Activated naive CD4-positive, alpha-beta T cell treated with anti-CD3 and anti-CD28 coated beads, Interleukin-2, amount 50 U/mL, for 24 hours (primary cell): Measurements from ENCODE around the gene ATP5MC3.
A peak's percentile ranks its signal among the peaks of the same experiment; 100 is the strongest.
"Not testable (repeated sequence)": the region's sequence is repeated elsewhere in the genome, so short reads cannot be mapped to it uniquely, and the experiment has no call there.

ENCODE experiments used
- H3K27ac Mint-ChIP-seq: one replicate; pipeline ENCODE4 v1.8.0; 2021; ENCODE audit warnings: mild to moderate bottlenecking, mixed read lengths
- H3K27me3 Mint-ChIP-seq: one replicate; pipeline ENCODE4 v1.8.0; 2021; ENCODE audit warnings: mixed read lengths
- H3K36me3 Mint-ChIP-seq: one replicate; pipeline ENCODE4 v1.8.0; 2021; ENCODE audit warnings: mixed read lengths
- H3K4me1 Mint-ChIP-seq: one replicate; pipeline ENCODE4 v1.8.0; 2021; ENCODE audit warnings: mixed read lengths
- H3K4me3 Mint-ChIP-seq: one replicate; pipeline ENCODE4 v1.8.0; 2021; ENCODE audit warnings: mild to moderate bottlenecking, mixed read lengths
- H3K9me3 Mint-ChIP-seq: one replicate; pipeline ENCODE4 v1.8.0; 2021; ENCODE audit warnings: mixed read lengths

Gene ATP5MC3

GRCh38 chr2:175181104-175181876 lies at the start of gene ATP5MC3:
Gene ATP5MC3, minus strand, starts transcription at chr2:175181710. Its CDS starts 317 bp downstream, at chr2:175181393.
- H3K27ac Mint-ChIP-seq, result peak within 1 kb of the TSS; percentile 99
- H3K36me3 Mint-ChIP-seq, result peaks cover 14% of the 10 kb centered on the region
- H3K27me3 Mint-ChIP-seq, result no peaks in the 10 kb centered on the region
- H3K4me1 Mint-ChIP-seq, result peaks cover 27% of the 10 kb centered on the region
- peak within 1 kb of the TSS; percentile 92 for H3K4me3 Mint-ChIP-seq
- peaks cover 6% of the 10 kb centered on the region for H3K9me3 Mint-ChIP-seq

GRCh38 chr2:175228601-175229000 lies 47.1 kb upstream of the ATP5MC3 start:
- not testable (repeated sequence) for H3K4me1 Mint-ChIP-seq, H3K27ac Mint-ChIP-seq, H3K36me3 Mint-ChIP-seq, H3K4me3 Mint-ChIP-seq, H3K27me3 Mint-ChIP-seq, H3K9me3 Mint-ChIP-seq

DNA sequence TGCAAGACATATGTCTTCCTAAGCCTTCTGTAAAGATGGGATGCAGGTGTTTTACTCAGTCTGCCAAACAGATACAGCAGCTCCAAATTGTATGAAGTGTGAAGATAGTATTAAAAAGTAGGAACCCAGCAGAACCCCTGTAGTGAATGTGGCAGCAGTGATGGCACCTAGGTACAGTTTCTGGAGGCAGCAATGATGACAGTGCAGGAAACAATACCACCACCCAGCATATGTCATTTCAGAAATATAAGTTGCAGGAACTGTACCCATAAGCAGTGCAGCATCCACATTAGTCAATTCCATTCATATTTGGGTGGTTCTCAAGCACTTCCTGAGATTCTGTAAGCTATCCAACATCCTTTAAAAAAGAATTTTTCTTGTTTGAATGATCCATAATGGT lies 46.7 kb upstream of the ATP5MC3 start:
- no peaks in the 10 kb centered on the region for H3K9me3 Mint-ChIP-seq
- H3K4me1 Mint-ChIP-seq, result no peaks in the 10 kb centered on the region
- H3K4me3 Mint-ChIP-seq, result no peak overlapping the region
- no peaks in the 10 kb centered on the region for H3K36me3 Mint-ChIP-seq
- H3K27me3 Mint-ChIP-seq, result peaks cover 12% of the 10 kb centered on the region
- no peak overlapping the region for H3K27ac Mint-ChIP-seq

- no peaks in the 10 kb centered on the region for H3K36me3 Mint-ChIP-seq
Measured at GRCh38 chr2:175227393-175227792, 45.9 kb upstream of the ATP5MC3 start.

GRCh38 chr2:175220075-175220474 lies 38.6 kb upstream of the ATP5MC3 start:
- no peaks in the 10 kb centered on the region for H3K4me1 Mint-ChIP-seq
- H3K27ac Mint-ChIP-seq, result no peak overlapping the region
- peaks cover 21% of the 10 kb centered on the region for H3K27me3 Mint-ChIP-seq

More at GRCh38 chr2:175227393-175227792, 45.9 kb upstream of the ATP5MC3 start:
- Mint-ChIP-seq H3K4me3 (no peak overlapping the region), H3K4me1 (no peaks in the 10 kb centered on the region), H3K27ac (no peak overlapping the region), H3K9me3 (no peaks in the 10 kb centered on the region), H3K27me3 (peaks cover 15% of the 10 kb centered on the region)

DNA sequence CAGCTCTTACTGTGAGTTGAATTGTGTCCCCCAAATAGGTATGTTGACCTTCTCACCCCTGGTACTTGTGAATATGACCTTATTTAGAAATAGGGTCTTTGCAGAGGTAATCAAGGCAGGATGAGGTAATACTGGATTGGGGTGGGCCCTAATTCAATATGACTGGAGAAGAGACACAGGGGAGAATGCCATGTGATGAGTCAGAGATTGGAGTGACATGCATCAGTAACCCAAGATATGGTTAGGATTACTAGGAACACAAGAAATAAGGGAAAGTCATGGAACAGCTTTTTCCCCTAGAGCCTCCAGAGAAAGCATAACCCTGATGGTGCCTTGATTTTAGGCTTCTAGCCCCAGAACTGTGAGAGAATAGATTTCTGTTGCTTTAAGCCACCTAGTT lies 37.0 kb upstream of the ATP5MC3 start:
- Mint-ChIP-seq H3K27me3 (peaks cover 21% of the 10 kb centered on the region), H3K36me3 (no peaks in the 10 kb centered on the region), H3K27ac (no peak overlapping the region), H3K4me1 (no peaks in the 10 kb centered on the region), H3K9me3 (no peaks in the 10 kb centered on the region), H3K4me3 (no peak overlapping the region)

More at GRCh38 chr2:175220075-175220474, 38.6 kb upstream of the ATP5MC3 start:
- H3K4me3 Mint-ChIP-seq, result no peak overlapping the region
- no peaks in the 10 kb centered on the region for H3K9me3 Mint-ChIP-seq
- no peaks in the 10 kb centered on the region for H3K36me3 Mint-ChIP-seq

GRCh38 chr2:175207741-175208438 lies 26.4 kb upstream of the ATP5MC3 start:
- peaks cover 6% of the 10 kb centered on the region for H3K27me3 Mint-ChIP-seq
- no peak overlapping the region for H3K4me3 Mint-ChIP-seq
- no peak overlapping the region for H3K27ac Mint-ChIP-seq
- peaks cover 5% of the 10 kb centered on the region for H3K4me1 Mint-ChIP-seq
- H3K36me3 Mint-ChIP-seq, result no peaks in the 10 kb centered on the region
- no peaks in the 10 kb centered on the region for H3K9me3 Mint-ChIP-seq

GRCh38 chr2:175206866-175207265 lies 25.4 kb upstream of the ATP5MC3 start:
- peaks cover 6% of the 10 kb centered on the region for H3K27me3 Mint-ChIP-seq
- H3K4me1 Mint-ChIP-seq, result peaks cover 5% of the 10 kb centered on the region
- H3K9me3 Mint-ChIP-seq, result no peaks in the 10 kb centered on the region
- no peak overlapping the region for H3K4me3 Mint-ChIP-seq
- no peaks in the 10 kb centered on the region for H3K36me3 Mint-ChIP-seq
- H3K27ac Mint-ChIP-seq, result no peak overlapping the region

- Mint-ChIP-seq H3K27me3 (no peaks in the 10 kb centered on the region), H3K4me1 (peaks cover 5% of the 10 kb centered on the region), H3K36me3 (no peaks in the 10 kb centered on the region), H3K9me3 (no peaks in the 10 kb centered on the region), H3K4me3 (no peak overlapping the region), H3K27ac (no peak overlapping the region)
Measured at GRCh38 chr2:175205523-175205922, 24.0 kb upstream of the ATP5MC3 start.

DNA sequence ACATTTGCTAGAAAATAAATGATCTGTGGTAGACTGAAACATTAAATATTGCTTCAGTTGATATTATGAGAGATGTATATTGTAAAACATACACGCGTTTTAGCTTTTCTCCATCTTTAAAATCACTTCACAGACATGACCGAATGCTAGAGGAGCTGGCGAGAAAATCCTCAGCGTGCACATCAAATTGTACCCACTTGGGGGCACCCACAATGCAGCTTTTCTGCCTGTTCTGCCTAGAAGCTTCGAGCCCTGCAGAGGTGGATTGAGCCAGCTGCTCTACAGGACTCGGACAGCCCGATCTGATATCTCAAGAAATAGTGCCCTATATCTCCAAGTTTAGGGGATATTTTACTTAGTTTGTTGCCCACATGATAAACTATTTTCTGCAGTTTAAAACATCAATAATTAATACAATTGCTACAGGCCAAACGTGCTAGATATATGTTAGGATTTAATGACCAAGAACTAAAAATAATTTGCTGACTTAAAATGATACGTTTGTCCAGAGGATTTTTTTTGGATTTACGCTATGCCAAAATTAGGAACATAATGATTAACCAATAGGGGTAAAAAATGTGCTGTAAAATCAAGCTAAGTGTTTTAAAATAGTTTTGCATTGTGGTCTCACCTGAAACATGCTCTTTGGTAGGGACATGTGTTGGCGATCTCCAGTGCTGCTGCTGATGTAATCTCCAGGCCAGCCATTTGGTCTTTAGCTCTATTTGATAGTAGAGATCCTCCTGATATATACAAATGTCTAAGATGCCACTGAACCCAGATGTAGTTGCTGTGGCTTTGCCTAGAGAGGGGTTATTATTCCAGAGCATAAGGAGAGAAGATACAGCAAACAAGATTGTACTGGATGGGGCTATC lies 22.3 kb upstream of the ATP5MC3 start:
- H3K4me3 Mint-ChIP-seq, result no peak overlapping the region

DNA sequence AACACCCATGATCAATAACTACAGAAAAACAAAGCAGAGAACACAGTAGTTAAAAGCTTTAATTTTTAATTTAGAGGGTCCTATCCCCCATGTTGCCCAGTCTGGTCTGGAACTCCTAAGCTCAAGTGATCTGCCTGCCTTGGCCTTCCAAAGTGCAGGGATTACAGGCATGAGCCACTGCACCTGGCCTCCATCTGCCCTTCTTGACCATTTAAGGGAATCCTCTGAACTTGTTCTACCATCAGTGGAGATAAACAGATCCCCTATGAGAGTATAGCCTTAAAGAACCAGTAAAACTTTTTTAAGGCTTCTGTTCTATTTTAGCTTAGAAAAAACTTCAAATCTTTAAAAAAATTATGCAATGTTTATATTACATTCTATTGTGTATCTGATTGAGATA lies 13.5 kb upstream of the ATP5MC3 start:
- Mint-ChIP-seq H3K27me3 (peaks cover 19% of the 10 kb centered on the region), H3K27ac (no peak overlapping the region), H3K36me3 (no peaks in the 10 kb centered on the region), H3K9me3 (no peaks in the 10 kb centered on the region), H3K4me3 (no peak overlapping the region), H3K4me1 (no peaks in the 10 kb centered on the region)

More for the DNA sequence above, 22.3 kb upstream of the ATP5MC3 start:
- Mint-ChIP-seq H3K4me1 (peaks cover 5% of the 10 kb centered on the region), H3K9me3 (no peaks in the 10 kb centered on the region), H3K27ac (no peak overlapping the region), H3K36me3 (no peaks in the 10 kb centered on the region), H3K27me3 (peaks cover 2% of the 10 kb centered on the region)

DNA sequence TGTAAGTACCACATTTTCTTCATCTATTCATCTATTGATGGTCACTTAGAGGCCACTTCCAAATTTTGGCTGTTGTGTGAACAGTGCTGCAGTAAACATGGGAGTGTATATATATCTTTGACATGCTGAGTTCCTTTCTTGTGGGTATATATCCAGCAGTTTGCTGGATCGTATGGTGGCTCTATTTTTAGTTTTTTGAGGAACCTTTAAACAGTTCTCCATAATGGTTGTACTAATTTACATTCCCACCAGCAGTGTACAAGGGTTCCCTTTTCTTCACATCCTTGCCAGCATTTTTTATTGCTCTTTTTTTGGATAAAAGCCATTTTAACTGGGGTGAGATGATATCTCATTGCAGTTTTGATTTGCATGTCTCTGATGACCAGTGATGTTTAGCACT lies 7.3 kb upstream of the ATP5MC3 start:
- Mint-ChIP-seq H3K27ac (no peak overlapping the region), H3K36me3 (peaks cover 1% of the 10 kb centered on the region), H3K4me1 (no peaks in the 10 kb centered on the region), H3K27me3 (peaks cover 11% of the 10 kb centered on the region), H3K4me3 (no peak overlapping the region), H3K9me3 (no peaks in the 10 kb centered on the region)

DNA sequence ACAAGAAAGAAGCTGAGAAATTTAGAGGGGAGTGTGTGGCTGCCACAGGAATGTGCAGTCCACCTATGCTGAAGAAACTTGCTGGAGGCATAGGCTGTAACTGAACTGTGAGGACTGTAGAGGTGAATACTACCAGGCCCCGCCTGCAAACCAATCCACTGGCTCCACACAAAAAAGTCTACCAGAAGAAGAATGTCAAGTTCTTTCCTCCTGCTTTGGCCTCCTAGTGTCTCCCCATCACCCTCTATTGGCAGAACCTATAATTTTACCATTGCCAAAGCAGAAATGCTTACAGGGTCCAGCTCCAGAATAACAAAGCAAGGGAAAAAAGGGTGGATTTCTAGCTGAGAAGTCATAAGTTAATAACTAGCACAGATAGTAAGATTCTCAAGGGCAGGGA lies 5.9 kb upstream of the ATP5MC3 start:
- Mint-ChIP-seq H3K27me3 (peaks cover 8% of the 10 kb centered on the region), H3K4me1 (no peaks in the 10 kb centered on the region), H3K4me3 (no peak overlapping the region), H3K9me3 (no peaks in the 10 kb centered on the region), H3K36me3 (peaks cover 1% of the 10 kb centered on the region), H3K27ac (peak overlapping the region; percentile 38)

DNA sequence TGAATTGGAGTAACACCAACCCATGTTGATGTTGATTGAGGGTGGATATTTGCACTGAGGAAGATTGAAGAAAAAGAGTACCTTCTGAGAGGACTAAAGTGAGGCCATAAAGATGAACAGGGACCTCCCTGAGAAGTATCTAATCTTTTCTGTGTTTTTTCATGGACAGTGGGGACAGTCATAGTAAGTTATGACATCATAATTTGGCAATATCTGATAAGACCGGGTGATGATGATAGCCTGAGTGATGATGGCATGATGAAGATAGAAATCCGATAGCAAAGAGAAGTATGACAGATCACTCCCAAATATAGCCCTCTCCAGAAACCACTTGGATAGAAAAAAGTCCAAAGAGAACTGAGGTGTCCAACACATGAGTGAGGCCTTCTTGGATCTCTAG lies 2.2 kb upstream of the ATP5MC3 start:
- H3K9me3 Mint-ChIP-seq, result peaks cover 6% of the 10 kb centered on the region
- H3K4me1 Mint-ChIP-seq, result peaks cover 20% of the 10 kb centered on the region
- H3K4me3 Mint-ChIP-seq, result no peak overlapping the region
- H3K27me3 Mint-ChIP-seq, result peaks cover 2% of the 10 kb centered on the region
- peaks cover 12% of the 10 kb centered on the region for H3K36me3 Mint-ChIP-seq
- H3K27ac Mint-ChIP-seq, result no peak overlapping the region

GRCh38 chr2:175181877-175182308 lies 383 bp upstream of the ATP5MC3 start:
- H3K27ac Mint-ChIP-seq, result peak overlapping the region; percentile 99
- no peaks in the 10 kb centered on the region for H3K27me3 Mint-ChIP-seq
- peaks cover 6% of the 10 kb centered on the region for H3K9me3 Mint-ChIP-seq

More at GRCh38 chr2:175181877-175182308, 383 bp upstream of the ATP5MC3 start:
- Mint-ChIP-seq H3K4me1 (peaks cover 23% of the 10 kb centered on the region), H3K4me3 (peak overlapping the region; percentile 92), H3K36me3 (peaks cover 12% of the 10 kb centered on the region)
